ENCODE data around the gene KCTD21.

GRCh38 chr11:78201096-78201818, 12.8 kb upstream of the KCTD21 start:
- TF ChIP-seq, protein P1, sequence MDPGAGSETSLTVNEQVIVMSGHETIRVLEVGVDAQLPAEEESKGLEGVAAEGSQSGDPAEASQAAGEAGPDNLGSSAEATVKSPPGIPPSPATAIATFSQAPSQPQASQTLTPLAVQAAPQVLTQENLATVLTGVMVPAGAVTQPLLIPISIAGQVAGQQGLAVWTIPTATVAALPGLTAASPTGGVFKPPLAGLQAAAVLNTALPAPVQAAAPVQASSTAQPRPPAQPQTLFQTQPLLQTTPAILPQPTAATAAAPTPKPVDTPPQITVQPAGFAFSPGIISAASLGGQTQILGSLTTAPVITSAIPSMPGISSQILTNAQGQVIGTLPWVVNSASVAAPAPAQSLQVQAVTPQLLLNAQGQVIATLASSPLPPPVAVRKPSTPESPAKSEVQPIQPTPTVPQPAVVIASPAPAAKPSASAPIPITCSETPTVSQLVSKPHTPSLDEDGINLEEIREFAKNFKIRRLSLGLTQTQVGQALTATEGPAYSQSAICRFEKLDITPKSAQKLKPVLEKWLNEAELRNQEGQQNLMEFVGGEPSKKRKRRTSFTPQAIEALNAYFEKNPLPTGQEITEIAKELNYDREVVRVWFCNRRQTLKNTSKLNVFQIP (CRISPR knock-in tag; IDR thresholded peaks at IDR 0.05; ENCODE audit: borderline replicate concordance, low read depth): no peak
- no peak for TF ChIP-seq ZFP3 (CRISPR knock-in tag; IDR thresholded peaks at IDR 0.05)

All from SK-N-SH treated with all-trans-retinoic acid at 6 μM for 48 hours (cell line).